H9 (cell line): Measurements from ENCODE around the gene MTHFD1L. TPM values are rescaled to one million over a fixed set of nuclear protein-coding genes. Genes with fewer than 3 reads are reported as not detected.

Experiments used
- DNase-seq: peaks from one replicate; pipeline ENCODE4 v3.0.0-alpha.2; 2017
- H2AFZ ChIP-seq: one replicate; pipeline ENCODE4 v1.6.1; 2013; ENCODE audit warnings: mild to moderate bottlenecking, low read length, control low read depth, moderate library complexity
- H2AK5ac ChIP-seq: 2 replicates; pipeline ENCODE4 v1.6.1; 2013; ENCODE audit warnings: low read length, control low read depth, mixed read lengths; ENCODE audit not compliant: insufficient read length
- H2BK120ac ChIP-seq: one replicate; pipeline ENCODE4 v1.6.1; 2013; ENCODE audit warnings: low read depth, mild to moderate bottlenecking, low read length, control low read depth, inconsistent platforms; ENCODE audit not compliant: poor library complexity, severe bottlenecking
- H2BK12ac ChIP-seq: 2 replicates; pipeline ENCODE4 v1.6.1; 2013; ENCODE audit warnings: low read length, control low read depth, mixed read lengths, low read depth; ENCODE audit not compliant: insufficient read length
- H2BK15ac ChIP-seq: 2 replicates; pipeline ENCODE4 v1.6.1; 2013; ENCODE audit warnings: low read depth, low read length, control low read depth
- H2BK20ac ChIP-seq: one replicate; pipeline ENCODE4 v1.6.1; 2013; ENCODE audit warnings: low read depth, mild to moderate bottlenecking, low read length, control low read depth, inconsistent platforms; ENCODE audit not compliant: poor library complexity, severe bottlenecking
- H2BK5ac ChIP-seq: 2 replicates; pipeline ENCODE4 v1.6.1; 2013; ENCODE audit warnings: low read length, control low read depth, mixed read lengths; ENCODE audit not compliant: insufficient read length
- H3K14ac ChIP-seq: 2 replicates; pipeline ENCODE4 v1.6.1; 2013; ENCODE audit warnings: low read length, control low read depth; ENCODE audit not compliant: insufficient read depth
- H3K18ac ChIP-seq: 2 replicates; pipeline ENCODE4 v1.6.1; 2013; ENCODE audit warnings: low read depth, mild to moderate bottlenecking, mixed read lengths, low read length, control low read depth; ENCODE audit not compliant: insufficient read length
- H3K23ac ChIP-seq: 2 replicates; pipeline ENCODE4 v1.6.1; 2013; ENCODE audit warnings: low read length, control low read depth, mixed read lengths, low read depth; ENCODE audit not compliant: insufficient read length
- H3K23me2 ChIP-seq: 2 replicates; pipeline ENCODE4 v1.6.1; 2013; ENCODE audit warnings: low read depth, mild to moderate bottlenecking, mixed read lengths, low read length, control low read depth; ENCODE audit not compliant: insufficient read length, poor library complexity, severe bottlenecking
- H3K27ac ChIP-seq: 2 replicates; pipeline ENCODE4 v1.5.1; 2013; ENCODE audit warnings: low read length, control low read depth, mixed read lengths, low read depth; ENCODE audit not compliant: insufficient read length
- H3K27me3 ChIP-seq: 2 replicates; pipeline ENCODE4 v1.6.1; 2013; ENCODE audit warnings: low read length, control low read depth, inconsistent platforms; ENCODE audit not compliant: insufficient read depth
- H3K4ac ChIP-seq: 2 replicates; pipeline ENCODE4 v1.6.1; 2013; ENCODE audit warnings: low read depth, mild to moderate bottlenecking, control low read depth, inconsistent platforms, low read length, moderate library complexity
- H3K4me1 ChIP-seq: 2 replicates; pipeline ENCODE4 v1.6.1; 2013; ENCODE audit warnings: low read length, control low read depth, inconsistent platforms; ENCODE audit not compliant: insufficient read depth
- H3K4me2 ChIP-seq: 2 replicates; pipeline ENCODE4 v1.6.1; 2013; ENCODE audit warnings: low read length, control low read depth, mixed read lengths; ENCODE audit not compliant: insufficient read length, insufficient read depth
- H3K56ac ChIP-seq: 2 replicates; pipeline ENCODE4 v1.6.1; 2013; ENCODE audit warnings: low read depth, mild to moderate bottlenecking, mixed read lengths, low read length, control low read depth; ENCODE audit not compliant: insufficient read length
- H3K79me1 ChIP-seq: 2 replicates; pipeline ENCODE4 v1.6.1; 2013; ENCODE audit warnings: low read depth, mild to moderate bottlenecking, moderate library complexity, low read length, control low read depth, inconsistent platforms; ENCODE audit not compliant: insufficient read depth, poor library complexity, severe bottlenecking
- H3K79me2 ChIP-seq: 2 replicates; pipeline ENCODE4 v1.6.1; 2013; ENCODE audit warnings: low read length, control low read depth, inconsistent platforms; ENCODE audit not compliant: insufficient read depth
- H3K9ac ChIP-seq: 2 replicates; pipeline ENCODE4 v1.6.1; 2013; ENCODE audit warnings: low read length, control low read depth, mixed read lengths; ENCODE audit not compliant: insufficient read length; ENCODE audit errors: extremely low read depth
- H3K9me3 ChIP-seq: one replicate; pipeline ENCODE4 v1.6.1; 2013; ENCODE audit warnings: low read depth, low read length, inconsistent platforms; ENCODE audit not compliant: control insufficient read depth
- H3T11ph ChIP-seq: one replicate; pipeline ENCODE4 v1.6.1; 2013; ENCODE audit warnings: mild to moderate bottlenecking, low read length, control low read depth, inconsistent platforms
- H4K20me1 ChIP-seq: one replicate; pipeline ENCODE4 v1.6.1; 2013; ENCODE audit not compliant: control insufficient read depth, insufficient read length, insufficient read depth
- H4K5ac ChIP-seq: 2 replicates; pipeline ENCODE4 v1.6.1; 2013; ENCODE audit warnings: low read depth, mild to moderate bottlenecking, mixed read lengths, low read length, control low read depth; ENCODE audit not compliant: insufficient read length
- H4K8ac ChIP-seq: replicated peaks from 2 replicates; pipeline ENCODE4 v1.6.1; 2013; ENCODE audit warnings: low read length, control low read depth, mixed read lengths, low read depth; ENCODE audit not compliant: insufficient read length
- H4K91ac ChIP-seq: 2 replicates; pipeline ENCODE4 v1.6.1; 2013; ENCODE audit warnings: low read depth, mild to moderate bottlenecking, moderate library complexity, mixed read lengths, low read length, control low read depth; ENCODE audit not compliant: insufficient read length
- H3K27ac Mint-ChIP-seq, 3 experiments: 2 replicates in 2 of 3; 3 replicates in 1 of 3; pipeline ENCODE4 v1.8.0; 2020 to 2021; ENCODE audit warnings: mixed read lengths in 3 of 3, mild to moderate bottlenecking in 1 of 3, moderate library complexity in 1 of 3
- H3K27me3 Mint-ChIP-seq: 2 replicates; pipeline ENCODE4 v1.8.0; 2021; ENCODE audit warnings: low read depth, mild to moderate bottlenecking, moderate library complexity, mixed read lengths
- H3K36me3 Mint-ChIP-seq, 3 experiments: 2 replicates in 2 of 3; 3 replicates in 1 of 3; pipeline ENCODE4 v1.8.0; 2020 to 2021; ENCODE audit warnings: low read depth in 3 of 3, mixed read lengths in 3 of 3; ENCODE audit not compliant: insufficient read depth in 1 of 3
- H3K4me1 Mint-ChIP-seq, 2 experiments: 2 replicates each; pipeline ENCODE4 v1.8.0; 2020; ENCODE audit warnings: mixed read lengths in 2 of 2
- H3K4me3 Mint-ChIP-seq, 2 experiments: 2 replicates in 1 of 2; 3 replicates in 1 of 2; pipeline ENCODE4 v1.8.0; 2020 to 2021; ENCODE audit warnings: mild to moderate bottlenecking in 2 of 2, mixed read lengths in 2 of 2, moderate library complexity in 1 of 2
- H3K9me3 Mint-ChIP-seq, 2 experiments: 2 replicates in 1 of 2; 3 replicates in 1 of 2; pipeline ENCODE4 v1.8.0; 2020; ENCODE audit warnings: mild to moderate bottlenecking in 2 of 2, mixed read lengths in 2 of 2, moderate library complexity in 1 of 2
- CTCF ChIP-seq: fragments of 200-600 bp; sonication (generic); conservative IDR thresholded peaks from 3 replicates; pipeline ENCODE4 v1.8.0; 2021; ENCODE audit warnings: antibody characterized with exemption, mild to moderate bottlenecking
- WGBS: extraction: QIAGEN DNeasy Blood & Tissue Kit; methylation state at CpG from one replicate; pipeline ENCODE4 v1.1.7; 2013; ENCODE audit warnings: missing lambda C conversion rate, low lambda C conversion rate, mixed read lengths; ENCODE audit not compliant: insufficient read length; ENCODE audit errors: extremely low coverage; 5-methylcytosine and 5-hydroxymethylcytosine counted together
- total RNA-seq: library from RNA; stranded (reverse); gene quantifications from 2 replicates; pipeline ENCODE4 v1.2.1, GENCODE V29; 2021

MTHFD1L gene
- total RNA-seq, 1 experiment from 2014 or later, result 90.2 TPM

GRCh38 chr6:151130329-151130728 lies 264.8 kb downstream of the MTHFD1L start:
- Mint-ChIP-seq H3K27ac (no peak overlapping the region), H3K4me1 (peaks cover 36 to 38% of the 10 kb centered on the region in 2 experiments), H3K4me3 (no peak overlapping the region), H3K27me3 (peaks cover 8% of the 10 kb centered on the region), H3K9me3 (peaks cover 16 to 19% of the 10 kb centered on the region in 2 experiments; a peak in 4 of 5 replicates), H3K36me3 (peaks cover 0 to 26% (median 5%) of the 10 kb centered on the region in 3 experiments; a peak in 4 of 7 replicates)
- Histone ChIP-seq H3K79me1 (no peaks in the 10 kb centered on the region), H3K4me1 (peaks cover 2% of the 10 kb centered on the region; the same call in 1 of the 2 replicates), H3K4me2 (no peak overlapping the region), H2BK120ac (no peak overlapping the region), H4K8ac (no peak overlapping the region), H3K79me2 (no peaks in the 10 kb centered on the region), H4K91ac (no peak overlapping the region), H3K18ac (no peak overlapping the region), H2BK20ac (no peak overlapping the region), H4K5ac (no peak overlapping the region), H3K23ac (no peak overlapping the region), H3K14ac (no peak overlapping the region), H2AK5ac (no peak overlapping the region), H3K9ac (no peak overlapping the region), H3T11ph (no peak overlapping the region), H2BK5ac (no peak overlapping the region), H2AFZ (no peak overlapping the region), H3K27ac (no peak overlapping the region), H3K4ac (no peak overlapping the region), H3K27me3 (no peaks in the 10 kb centered on the region), H3K9me3 (no peaks in the 10 kb centered on the region), H3K56ac (no peak overlapping the region), H2BK15ac (no peak overlapping the region), H2BK12ac (no peak overlapping the region), H4K20me1 (no peaks in the 10 kb centered on the region), H3K23me2 (no peaks in the 10 kb centered on the region)
- DNase-seq, result no peak
- no peak for TF ChIP-seq CTCF
- WGBS, result no CpG with 5 or more reads among the region's 6 CpGs
